Hepatic stellate cell (primary cell): ENCODE data around the gene DOCK3.
A peak's percentile ranks its signal among the peaks of the same experiment; 100 is the strongest.
"Not testable (repeated sequence)": the region's sequence is repeated elsewhere in the genome, so short reads cannot be mapped to it uniquely, and the experiment has no call there.

ENCODE experiments used
- DNase-seq: peaks from one replicate; pipeline ENCODE4 v3.0.0; 2011; ENCODE audit warnings: low spot score

Gene DOCK3

GRCh38 chr3:51387281-51387680, 712.6 kb downstream of the DOCK3 start:
- DNase-seq = not testable (repeated sequence)

DNA sequence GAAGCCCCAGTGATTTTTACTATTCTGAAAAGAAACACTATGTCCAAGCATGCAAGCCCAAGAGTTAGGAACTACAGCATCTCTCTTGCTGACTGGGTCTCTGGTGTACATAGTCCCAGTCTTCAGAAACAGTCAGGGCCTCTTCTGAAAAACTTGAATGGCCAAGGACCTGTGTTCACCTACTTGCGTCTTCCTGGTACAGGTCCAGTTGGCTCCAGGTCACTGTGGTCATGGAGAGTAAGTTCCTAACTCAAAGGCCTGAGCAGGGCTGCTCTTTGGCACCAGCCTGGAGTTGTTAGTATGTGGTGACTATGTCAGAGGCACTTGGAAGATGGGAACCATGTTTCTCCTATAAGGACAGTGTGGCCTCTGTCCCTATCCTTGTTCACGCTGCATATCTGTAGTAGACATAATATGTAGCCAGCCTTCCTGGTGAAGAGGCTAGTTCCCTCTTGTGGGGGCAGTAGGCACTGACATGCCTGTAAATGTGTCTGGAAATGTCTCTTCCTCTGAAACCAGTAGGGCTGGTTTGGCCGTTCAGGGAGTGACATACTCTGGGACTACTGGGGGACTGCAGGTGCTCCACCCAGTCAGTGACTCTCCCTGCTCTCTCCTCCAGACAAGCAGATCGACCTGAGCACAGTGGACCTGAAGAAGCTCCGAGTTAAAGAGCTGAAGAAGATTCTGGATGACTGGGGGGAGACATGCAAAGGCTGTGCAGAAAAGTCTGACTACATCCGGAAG, 713.7 kb downstream of the DOCK3 start:
- DNase-seq = no peak

GRCh38 chr3:51389423-51390183, 714.9 kb downstream of the DOCK3 start:
- peak; percentile 66 for DNase-seq

DNA sequence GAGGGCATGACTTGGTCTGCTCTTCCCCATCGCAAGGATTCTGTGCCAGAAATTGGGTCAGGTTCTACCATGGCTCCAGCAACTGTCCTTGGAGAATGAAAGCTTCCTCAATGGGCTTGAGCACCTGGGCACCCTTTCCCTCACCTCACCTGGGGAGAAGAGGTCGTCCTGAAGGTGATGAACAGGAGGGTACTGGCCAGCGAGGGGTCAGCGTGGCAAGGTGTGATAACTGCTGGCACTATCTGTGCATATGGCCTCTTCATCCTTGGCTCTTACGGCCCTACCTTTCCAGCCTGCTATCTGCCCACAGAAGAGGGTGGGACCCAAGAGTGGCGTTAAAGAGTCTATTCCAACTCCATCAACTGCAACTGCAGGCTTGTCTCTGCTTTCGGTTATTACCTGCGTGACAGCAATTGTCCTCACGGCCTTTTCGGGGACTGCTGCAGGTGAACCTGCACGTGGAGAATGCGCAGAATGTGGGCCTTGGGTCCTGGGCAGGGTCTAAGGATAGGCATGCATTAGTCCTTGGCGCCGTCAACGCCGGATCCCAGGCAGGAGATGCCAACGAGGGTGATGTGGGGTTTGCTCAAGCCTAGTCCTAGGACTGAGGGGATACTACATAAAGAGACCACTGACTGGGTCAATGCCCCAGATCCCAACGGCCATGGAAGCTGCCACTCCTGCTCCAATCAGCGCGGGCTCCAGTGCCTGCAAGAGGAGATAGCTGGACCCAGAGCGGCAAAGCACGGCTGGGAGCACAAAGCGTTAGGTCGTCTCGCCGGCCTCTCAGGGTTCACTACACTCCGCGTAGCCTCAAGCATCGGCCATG, 715.7 kb downstream of the DOCK3 start:
- DNase-seq = no peak

DNA sequence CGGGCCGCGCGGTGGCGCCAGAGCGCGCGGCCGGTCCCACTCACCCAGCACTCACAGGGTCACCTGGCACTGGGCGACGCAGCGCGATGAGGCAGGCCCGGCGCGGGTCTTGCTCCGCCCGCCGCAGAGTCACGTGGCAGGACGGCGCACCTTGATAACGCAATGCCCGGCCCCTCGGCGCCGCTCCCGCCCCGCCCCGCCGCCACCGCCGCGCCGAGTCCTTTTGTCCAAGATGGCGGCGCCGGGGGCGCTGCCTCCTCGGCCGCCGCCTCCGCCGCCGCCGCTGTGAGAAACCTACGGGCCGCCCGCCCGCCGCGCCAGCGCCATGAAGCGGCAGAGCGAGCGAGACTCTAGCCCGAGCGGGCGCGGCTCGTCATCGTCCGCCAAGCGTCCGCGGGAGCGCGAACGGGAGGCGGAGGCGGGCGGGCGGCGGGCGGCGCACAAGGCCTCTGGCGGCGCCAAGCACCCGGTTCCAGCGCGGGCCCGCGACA, 716.4 kb downstream of the DOCK3 start, which contains the start of gene RBM15B:
Gene RBM15B (plus strand): TSS at position 211 of the 491 bp plus-strand sequence. CDS start 115 bp downstream, at position 326.
- peak; percentile 98 for DNase-seq

DNA sequence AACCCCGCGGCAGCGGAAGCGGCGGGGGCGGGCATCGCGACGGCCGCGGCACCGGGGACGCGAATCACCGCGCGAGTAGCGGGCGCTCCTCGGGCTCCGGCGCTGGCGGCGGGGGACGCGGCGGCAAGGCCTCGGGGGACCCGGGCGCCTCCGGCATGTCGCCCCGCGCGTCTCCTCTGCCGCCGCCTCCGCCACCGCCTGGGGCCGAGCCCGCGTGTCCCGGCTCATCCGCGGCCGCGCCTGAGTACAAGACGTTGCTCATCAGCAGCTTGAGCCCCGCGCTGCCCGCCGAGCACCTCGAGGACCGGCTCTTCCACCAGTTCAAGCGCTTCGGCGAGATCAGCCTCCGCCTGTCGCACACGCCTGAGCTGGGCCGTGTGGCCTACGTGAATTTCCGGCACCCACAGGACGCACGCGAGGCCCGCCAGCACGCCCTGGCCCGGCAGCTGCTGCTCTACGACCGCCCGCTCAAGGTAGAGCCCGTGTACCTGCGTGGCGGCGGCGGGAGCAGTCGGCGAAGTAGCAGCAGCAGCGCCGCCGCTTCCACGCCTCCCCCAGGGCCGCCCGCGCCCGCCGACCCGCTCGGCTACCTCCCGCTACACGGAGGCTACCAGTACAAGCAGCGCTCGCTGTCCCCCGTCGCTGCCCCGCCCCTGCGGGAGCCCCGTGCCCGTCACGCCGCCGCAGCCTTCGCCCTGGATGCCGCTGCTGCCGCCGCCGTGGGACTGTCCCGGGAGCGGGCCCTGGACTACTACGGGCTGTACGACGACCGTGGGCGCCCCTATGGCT, 717.0 kb downstream of the DOCK3 start:
- peak; percentile 43 for DNase-seq

DNA sequence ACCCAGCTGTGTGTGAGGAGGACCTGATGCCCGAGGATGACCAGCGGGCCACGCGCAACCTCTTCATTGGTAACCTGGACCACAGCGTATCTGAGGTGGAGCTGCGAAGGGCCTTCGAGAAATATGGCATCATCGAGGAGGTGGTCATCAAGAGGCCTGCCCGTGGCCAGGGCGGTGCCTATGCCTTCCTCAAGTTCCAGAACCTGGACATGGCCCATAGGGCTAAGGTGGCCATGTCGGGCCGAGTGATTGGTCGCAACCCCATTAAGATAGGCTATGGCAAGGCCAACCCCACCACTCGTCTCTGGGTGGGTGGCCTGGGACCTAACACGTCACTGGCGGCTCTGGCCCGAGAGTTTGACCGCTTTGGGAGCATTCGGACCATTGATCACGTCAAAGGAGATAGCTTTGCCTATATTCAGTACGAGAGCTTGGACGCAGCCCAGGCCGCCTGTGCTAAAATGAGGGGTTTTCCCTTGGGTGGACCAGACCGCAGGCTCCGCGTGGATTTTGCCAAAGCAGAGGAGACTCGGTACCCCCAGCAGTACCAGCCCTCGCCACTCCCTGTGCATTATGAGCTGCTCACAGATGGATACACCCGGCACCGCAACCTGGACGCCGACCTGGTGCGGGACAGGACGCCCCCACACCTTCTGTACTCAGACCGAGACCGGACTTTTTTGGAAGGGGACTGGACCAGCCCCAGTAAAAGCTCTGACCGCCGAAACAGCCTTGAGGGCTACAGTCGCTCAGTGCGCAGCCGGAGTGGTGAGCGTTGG, 717.8 kb downstream of the DOCK3 start:
- DNase-seq = no peak

GRCh38 chr3:51393134-51393495, 718.4 kb downstream of the DOCK3 start:
- no peak for DNase-seq

GRCh38 chr3:51393564-51393963, 718.8 kb downstream of the DOCK3 start:
- DNase-seq = no peak

- no peak for DNase-seq
Observed at GRCh38 chr3:51394541-51394940, 719.8 kb downstream of the DOCK3 start.

DNA sequence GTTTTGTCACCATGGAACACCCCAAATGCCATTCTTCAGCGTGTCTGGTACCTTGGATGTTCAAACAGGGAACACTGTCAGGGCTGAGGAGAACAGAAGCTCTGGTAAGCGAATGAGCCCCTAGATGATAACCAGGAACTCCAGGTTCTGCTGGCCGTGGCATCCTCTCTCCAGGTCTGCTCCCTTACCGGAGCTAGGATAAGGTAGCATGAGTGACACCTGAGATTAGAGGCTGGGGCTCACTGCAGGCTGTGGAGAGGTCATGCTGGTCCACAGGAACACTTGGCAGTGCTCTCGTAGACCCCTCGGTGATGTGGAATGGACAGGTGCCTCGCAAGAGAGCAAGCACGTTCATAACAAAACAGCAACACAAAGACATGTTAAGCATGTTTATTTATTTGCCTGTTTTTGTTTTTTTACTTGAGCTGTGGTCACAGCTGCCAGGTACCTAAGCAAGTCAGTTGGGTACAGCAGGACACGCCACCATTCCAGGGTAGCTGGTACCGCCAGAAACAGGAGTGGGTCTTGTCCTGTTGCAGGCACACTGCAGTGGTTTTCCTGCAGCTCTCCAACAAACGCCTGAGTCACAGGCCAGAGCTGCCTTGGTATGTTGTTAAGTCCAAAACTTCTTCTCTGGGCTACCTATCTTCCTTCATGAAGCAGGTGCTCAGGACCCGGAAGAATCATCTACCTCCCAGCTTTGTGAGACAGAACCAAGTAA, 720.9 kb downstream of the DOCK3 start:
- no peak for DNase-seq

- no peak for DNase-seq
Observed at GRCh38 chr3:51396401-51396800, 721.7 kb downstream of the DOCK3 start.

GRCh38 chr3:51397392-51397791, 722.7 kb downstream of the DOCK3 start:
- DNase-seq = no peak

DNA sequence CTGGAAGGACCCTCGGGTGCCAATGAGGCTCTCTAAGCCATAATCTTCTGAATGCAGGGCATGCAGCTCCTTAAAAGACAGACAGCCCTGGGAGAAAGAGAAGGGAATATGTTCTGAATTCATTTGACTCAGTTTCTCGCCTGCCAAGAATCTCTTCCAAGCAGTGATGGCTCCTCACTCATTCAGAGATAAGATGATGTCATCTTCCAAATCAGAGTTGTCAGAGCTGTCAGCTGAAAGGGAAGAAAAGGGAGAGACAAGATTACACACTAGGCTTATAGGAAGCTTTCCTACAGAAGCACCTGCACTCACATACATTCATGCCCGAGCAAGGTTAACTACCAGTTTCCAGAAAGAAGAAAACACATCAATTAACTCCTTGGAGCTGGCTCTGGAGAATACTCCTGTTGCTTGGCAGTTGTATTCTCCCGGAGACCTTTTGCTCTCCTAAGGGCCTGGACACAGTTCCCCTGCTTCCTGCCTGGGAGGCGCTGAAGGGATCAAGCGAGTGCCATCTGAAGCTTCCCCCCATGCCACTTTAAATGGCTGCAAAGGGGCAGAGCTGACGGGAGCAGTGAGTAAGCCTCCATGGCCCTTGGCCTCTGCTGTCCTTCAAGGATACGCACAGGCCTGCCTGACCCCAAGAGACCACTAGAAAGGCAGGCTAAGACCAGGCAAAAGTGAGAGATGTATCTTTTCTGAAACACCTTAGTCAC, 724.0 kb downstream of the DOCK3 start:
- DNase-seq = no peak

- no peak for DNase-seq
Observed at GRCh38 chr3:51400166-51400565, 725.4 kb downstream of the DOCK3 start.

- no peak for DNase-seq
Observed at GRCh38 chr3:51401735-51402134, 727.0 kb downstream of the DOCK3 start.

GRCh38 chr3:51403675-51404074, 728.9 kb downstream of the DOCK3 start:
- DNase-seq = no peak

DNA sequence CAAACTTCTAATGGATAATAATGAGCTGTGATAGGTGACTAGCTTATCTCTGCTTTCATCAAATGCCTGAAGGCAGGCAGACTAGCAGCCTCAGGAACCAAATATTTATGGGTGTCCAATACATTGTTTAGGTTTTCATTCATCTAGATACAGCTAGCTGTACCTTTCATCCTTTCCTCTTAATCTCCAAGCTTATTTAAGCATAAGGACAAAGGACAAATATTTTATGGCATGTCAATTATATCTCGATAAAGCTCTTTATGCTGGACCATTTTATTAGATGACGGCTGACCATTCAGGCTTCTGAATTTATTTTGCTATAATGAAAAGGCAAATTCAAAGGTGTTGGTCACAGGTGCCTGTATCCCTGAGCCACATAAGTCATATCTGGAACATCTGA, 733.3 kb downstream of the DOCK3 start:
- no peak for DNase-seq

GRCh38 chr3:51408813-51409212, 734.1 kb downstream of the DOCK3 start:
- DNase-seq = no peak
